PC-3 (cell line): Measurements from ENCODE around the gene PILRA.

Source experiments
- EZH2 ChIP-seq: fragments of 300-600 bp; sonication (generic); IDR thresholded peaks from one replicate; pipeline ENCODE4 v1.6.1; 2017; ENCODE audit warnings: antibody characterized with exemption, mild to moderate bottlenecking, low read length; ENCODE audit not compliant: unreplicated experiment
- TF ChIP-seq, protein P1 (sequence below): fragments of 300-600 bp; sonication (generic); conservative IDR thresholded peaks from 2 replicates; pipeline ENCODE4 v1.5.1; 2017; ENCODE audit warnings: antibody characterized with exemption, low read depth, mild to moderate bottlenecking, low read length

DNA sequence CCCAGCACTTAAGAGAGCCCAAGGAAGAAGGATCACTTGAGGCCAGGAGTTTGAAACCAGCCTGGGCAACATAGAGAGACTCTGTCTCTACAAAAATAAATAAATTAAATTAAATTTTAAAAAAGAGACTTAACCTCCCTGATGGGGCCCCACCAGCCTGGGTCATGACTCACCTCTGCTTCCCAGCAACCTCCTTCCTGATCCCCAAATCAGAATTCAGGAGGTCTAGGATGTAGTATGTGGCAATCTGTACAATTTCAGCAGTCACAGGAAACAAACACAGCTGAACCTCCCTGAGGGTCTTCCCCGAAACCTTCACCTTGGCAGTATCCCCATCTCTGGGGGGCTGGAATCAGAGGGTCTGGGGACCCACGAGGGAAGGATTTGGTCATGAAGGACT, 72.8 kb downstream of the PILRA start:
- TF ChIP-seq, protein P1, sequence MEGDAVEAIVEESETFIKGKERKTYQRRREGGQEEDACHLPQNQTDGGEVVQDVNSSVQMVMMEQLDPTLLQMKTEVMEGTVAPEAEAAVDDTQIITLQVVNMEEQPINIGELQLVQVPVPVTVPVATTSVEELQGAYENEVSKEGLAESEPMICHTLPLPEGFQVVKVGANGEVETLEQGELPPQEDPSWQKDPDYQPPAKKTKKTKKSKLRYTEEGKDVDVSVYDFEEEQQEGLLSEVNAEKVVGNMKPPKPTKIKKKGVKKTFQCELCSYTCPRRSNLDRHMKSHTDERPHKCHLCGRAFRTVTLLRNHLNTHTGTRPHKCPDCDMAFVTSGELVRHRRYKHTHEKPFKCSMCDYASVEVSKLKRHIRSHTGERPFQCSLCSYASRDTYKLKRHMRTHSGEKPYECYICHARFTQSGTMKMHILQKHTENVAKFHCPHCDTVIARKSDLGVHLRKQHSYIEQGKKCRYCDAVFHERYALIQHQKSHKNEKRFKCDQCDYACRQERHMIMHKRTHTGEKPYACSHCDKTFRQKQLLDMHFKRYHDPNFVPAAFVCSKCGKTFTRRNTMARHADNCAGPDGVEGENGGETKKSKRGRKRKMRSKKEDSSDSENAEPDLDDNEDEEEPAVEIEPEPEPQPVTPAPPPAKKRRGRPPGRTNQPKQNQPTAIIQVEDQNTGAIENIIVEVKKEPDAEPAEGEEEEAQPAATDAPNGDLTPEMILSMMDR = no peak
- TF ChIP-seq EZH2 = no peak
